Measurements from ENCODE around the gene PDE4B.

- TF ChIP-seq TAF1 (IDR thresholded peaks at IDR 0.05; ENCODE audit: low read depth, low read length), result no peak
- no peak for TF ChIP-seq POLR2A (IDR thresholded peaks at IDR 0.05; ENCODE audit: low read depth, low read length)
- no peak for TF ChIP-seq POLR2AphosphoS5 (IDR thresholded peaks at IDR 0.05; ENCODE audit: low read depth, low read length)
- no peak for TF ChIP-seq SPI1 (IDR thresholded peaks at IDR 0.05; ENCODE audit: low read depth, low read length)
Observed at GRCh38 chr1:65844296-65844695, 51.6 kb downstream of the PDE4B start.
